Activated B cell treated with CpG ODN at 0.5 μM for 24 hours (primary cell): ENCODE data around the gene RPS23. TPM values are rescaled to one million over a fixed set of nuclear protein-coding genes. Genes with fewer than 3 reads are reported as not detected.

Source experiments
- ATAC-seq: fragments of 200-7000 bp; cut with Tn5 transposase; one replicate; pipeline ENCODE4 v1.10.0; 2021; ENCODE audit warnings: low read depth, mild to moderate bottlenecking, moderate library complexity
- CTCF ChIA-PET: fragments of 350-600 bp; sonication (Branson Sonifier 250); formaldehyde crosslinking; loops from one replicate; lab custom pipeline; 2021; ENCODE audit warnings: antibody characterized with exemption; lab: Charles Lee
- POLR2A ChIA-PET: fragments of 350-600 bp; sonication (Branson Sonifier 250); formaldehyde crosslinking; loops from one replicate; lab custom pipeline; 2021; ENCODE audit warnings: antibody characterized with exemption; lab: Charles Lee
- DNase-seq: peaks from one replicate; pipeline ENCODE4 v3.0.0; 2022
- H3K27ac Mint-ChIP-seq: one replicate; pipeline ENCODE4 v1.8.0; 2020; ENCODE audit warnings: mixed read lengths
- H3K27me3 Mint-ChIP-seq: one replicate; pipeline ENCODE4 v1.8.0; 2021; ENCODE audit warnings: mixed read lengths
- H3K36me3 Mint-ChIP-seq: one replicate; pipeline ENCODE4 v1.8.0; 2021; ENCODE audit warnings: low read depth, mixed read lengths
- H3K4me1 Mint-ChIP-seq: one replicate; pipeline ENCODE4 v1.8.0; 2021; ENCODE audit warnings: mixed read lengths
- H3K4me3 Mint-ChIP-seq: one replicate; pipeline ENCODE4 v1.8.0; 2020; ENCODE audit warnings: mild to moderate bottlenecking, mixed read lengths
- H3K9me3 Mint-ChIP-seq: one replicate; pipeline ENCODE4 v1.8.0; 2020; ENCODE audit warnings: mixed read lengths
- CTCF ChIP-seq: fragments of 200-600 bp; IDR thresholded peaks from one replicate; pipeline ENCODE4 v1.8.0; 2022; ENCODE audit warnings: antibody characterized with exemption, mild to moderate bottlenecking
- intact Hi-C: fragments of 100-400 bp; cut with micrococcal nuclease; formaldehyde crosslinking; loops from one replicate; pipeline ENCODE4 v1.15.1; 2024
- total RNA-seq: library from RNA; stranded (reverse); gene quantifications from 2 replicates; pipeline ENCODE4 v1.2.3, GENCODE V29; 2022

Gene RPS23
- total RNA-seq, 1 donor from 2014 or later = 4,125 TPM

- H3K27ac Mint-ChIP-seq = no peak overlapping the region
- DNase-seq (no peak), ATAC-seq (no peak)
- POLR2A ChIA-PET = no interaction called here
- CTCF ChIA-PET = no interaction called here
- peaks cover 2% of the 10 kb centered on the region for H3K4me1 Mint-ChIP-seq
- no peaks in the 10 kb centered on the region for H3K27me3 Mint-ChIP-seq
- peaks cover 12% of the 10 kb centered on the region for H3K36me3 Mint-ChIP-seq
- intact Hi-C loops = no loop called here
- no peak overlapping the region for H3K4me3 Mint-ChIP-seq
- H3K9me3 Mint-ChIP-seq = peaks cover 6% of the 10 kb centered on the region
- no peak for TF ChIP-seq CTCF
These were observed 25.4 kb downstream of the RPS23 start for GRCh38 chr5:82252744-82253143.

DNA sequence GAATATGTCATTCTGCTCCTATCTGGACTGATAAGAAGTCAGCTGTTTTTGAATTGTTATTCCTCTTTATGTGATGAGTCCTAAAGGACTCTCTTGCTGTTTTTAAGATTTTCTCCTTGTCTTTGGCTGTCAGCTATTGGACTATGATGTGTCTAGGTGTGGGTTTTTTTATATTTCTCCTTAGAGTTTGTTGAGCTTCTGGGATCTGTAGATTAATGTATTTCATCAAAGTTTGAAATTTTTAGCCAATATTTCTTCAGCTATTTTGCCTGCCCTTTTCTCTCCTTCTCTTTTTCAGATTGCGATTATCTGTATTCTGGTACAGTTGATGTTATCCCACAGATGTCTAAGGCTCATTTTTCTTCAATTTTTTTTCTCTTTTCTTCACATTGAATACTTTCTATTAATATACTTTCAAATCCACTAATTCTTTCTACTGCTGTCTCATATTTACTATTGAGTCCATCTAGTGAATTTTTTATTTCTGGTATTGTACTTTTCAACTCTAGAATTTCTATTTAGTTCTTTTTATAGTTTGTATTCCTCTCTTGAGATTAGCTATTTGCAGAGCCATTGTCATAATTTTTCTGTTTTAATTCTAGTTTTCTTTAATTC is 31.1 kb downstream of the RPS23 start:
- ATAC-seq (no peak), DNase-seq (no peak)
- no peak for TF ChIP-seq CTCF
- no peaks in the 10 kb centered on the region for H3K4me1 Mint-ChIP-seq
- intact Hi-C loops = no loop called here
- H3K4me3 Mint-ChIP-seq = no peak overlapping the region
- H3K36me3 Mint-ChIP-seq = peaks cover 12% of the 10 kb centered on the region
- H3K27me3 Mint-ChIP-seq = no peaks in the 10 kb centered on the region
- H3K27ac Mint-ChIP-seq = no peak overlapping the region
- CTCF ChIA-PET = no interaction called here
- H3K9me3 Mint-ChIP-seq = peaks cover 17% of the 10 kb centered on the region
- POLR2A ChIA-PET = interaction anchor here (0.8 kb wide), 1 partner anchor 31 kb away, joined by 5 read pairs; the partner anchor contains the start of gene RPS23

DNA sequence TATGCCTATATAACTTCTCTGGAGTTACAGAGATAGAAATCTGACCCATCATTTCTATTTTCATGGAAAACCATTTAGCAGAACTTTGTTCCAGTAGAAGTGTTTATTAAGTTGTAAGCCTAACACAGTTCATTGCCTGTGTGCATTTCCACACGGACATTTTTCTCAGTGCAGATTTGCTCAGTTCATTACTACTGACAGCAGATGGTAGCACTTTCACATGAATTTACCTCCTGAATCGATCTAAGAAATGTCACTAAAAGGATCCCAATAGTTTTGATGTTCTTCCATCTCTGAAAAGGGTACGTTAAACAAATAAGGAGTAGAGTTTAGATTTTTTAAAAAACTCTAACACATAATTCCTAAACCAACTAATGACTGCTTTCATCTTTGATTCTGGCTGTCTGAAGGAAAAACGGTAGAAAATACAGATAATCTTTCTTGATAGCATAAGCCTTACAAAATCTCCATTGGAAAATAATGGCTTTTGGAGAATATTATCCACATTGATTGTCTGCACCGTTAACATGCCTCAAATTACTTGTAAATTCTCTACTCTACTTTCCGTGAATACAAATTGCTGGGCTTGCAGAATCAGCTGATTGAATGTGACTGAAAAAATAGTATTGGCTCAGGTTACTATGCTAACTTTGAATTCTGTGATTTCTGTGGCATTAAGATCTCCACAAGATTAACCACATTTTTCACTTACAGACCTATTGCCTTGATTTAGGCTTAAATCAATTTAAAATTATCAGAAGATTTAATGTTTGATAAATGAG is 33.1 kb downstream of the RPS23 start:
- Mint-ChIP-seq H3K4me1 (no peaks in the 10 kb centered on the region), H3K36me3 (peaks cover 12% of the 10 kb centered on the region), H3K27ac (no peak overlapping the region), H3K4me3 (no peak overlapping the region), H3K9me3 (peaks cover 17% of the 10 kb centered on the region), H3K27me3 (no peaks in the 10 kb centered on the region)
- no peak for TF ChIP-seq CTCF
- POLR2A ChIA-PET = no interaction called here
- no peak for ATAC-seq
- intact Hi-C loops = no loop called here
- no peak for DNase-seq
- CTCF ChIA-PET = no interaction called here

GRCh38 chr5:82244151-82244550 is 34.0 kb downstream of the RPS23 start:
- Mint-ChIP-seq H3K9me3 (peaks cover 17% of the 10 kb centered on the region), H3K4me1 (no peaks in the 10 kb centered on the region), H3K27me3 (no peaks in the 10 kb centered on the region), H3K36me3 (peaks cover 10% of the 10 kb centered on the region), H3K27ac (no peak overlapping the region), H3K4me3 (no peak overlapping the region)
- no peak for TF ChIP-seq CTCF
- ATAC-seq (no peak), DNase-seq (no peak)
- intact Hi-C loops = no loop called here
- ChIA-PET POLR2A (no interaction called here), CTCF (no interaction called here)

DNA sequence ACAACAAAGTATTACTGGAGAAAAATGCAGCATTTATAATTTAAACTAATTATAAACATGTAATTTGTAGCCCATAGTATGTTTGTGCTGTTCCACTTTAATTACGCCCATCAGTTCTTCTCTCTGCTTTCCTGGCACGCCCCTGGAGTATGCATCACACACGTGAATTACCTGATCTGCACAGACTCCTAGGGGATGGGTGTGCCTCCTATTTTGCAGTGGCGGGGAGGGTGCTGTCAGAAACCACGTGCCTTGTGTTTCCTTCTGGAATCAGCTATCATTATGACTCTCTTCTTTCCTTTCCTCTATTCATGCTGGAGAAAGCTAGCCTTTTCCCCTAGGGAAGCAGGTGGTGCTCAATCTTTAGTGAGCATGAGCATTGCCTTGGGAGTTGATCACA is 43.3 kb downstream of the RPS23 start:
- Mint-ChIP-seq H3K36me3 (no peaks in the 10 kb centered on the region), H3K4me1 (no peaks in the 10 kb centered on the region), H3K27me3 (no peaks in the 10 kb centered on the region), H3K27ac (no peak overlapping the region), H3K4me3 (no peak overlapping the region), H3K9me3 (no peaks in the 10 kb centered on the region)
- intact Hi-C loops = no loop called here
- ChIA-PET POLR2A (no interaction called here), CTCF (no interaction called here)
- no peak for TF ChIP-seq CTCF
- DNase-seq (no peak), ATAC-seq (no peak)
